OCI-LY1 (cell line): ENCODE results near the gene ANKRD11.

Source experiments
- H2AFZ ChIP-seq: fragments of 200-600 bp; sonication (generic), shearing (Covaris generic); 2 replicates; pipeline ENCODE4 v1.6.0; 2014; ENCODE audit warnings: antibody characterized with exemption, mild to moderate bottlenecking, low read length
- H3F3A ChIP-seq: fragments of 200-600 bp; sonication (generic), shearing (Covaris generic); 2 replicates; pipeline ENCODE4 v1.6.0; 2014; ENCODE audit warnings: mild to moderate bottlenecking, antibody characterized with exemption, low read length, moderate library complexity; ENCODE audit not compliant: insufficient read depth
- H3K27ac ChIP-seq: fragments of 200-600 bp; sonication (generic); 2 replicates; pipeline ENCODE4 v1.5.1; 2014; ENCODE audit warnings: low read length, mixed run types, mild to moderate bottlenecking, low read depth; ENCODE audit not compliant: poor library complexity, severe bottlenecking
- H3K27me3 ChIP-seq: fragments of 200-600 bp; sonication (generic); 2 replicates; pipeline ENCODE4 v1.6.0; 2014; ENCODE audit warnings: antibody characterized with exemption, mild to moderate bottlenecking, low read length, moderate library complexity; ENCODE audit not compliant: insufficient read depth
- H3K36me3 ChIP-seq: fragments of 200-600 bp; sonication (generic); 2 replicates; pipeline ENCODE4 v1.6.1; 2014; ENCODE audit warnings: mild to moderate bottlenecking, antibody characterized with exemption, low read length, moderate library complexity, mixed read lengths; ENCODE audit not compliant: insufficient read depth
- H3K4me1 ChIP-seq: fragments of 200-600 bp; sonication (generic); 2 replicates; pipeline ENCODE4 v1.5.1; 2014; ENCODE audit warnings: mild to moderate bottlenecking, low read length, moderate library complexity; ENCODE audit not compliant: insufficient read depth, severe bottlenecking
- H3K4me2 ChIP-seq: fragments of 200-600 bp; sonication (generic), shearing (Covaris generic); 2 replicates; pipeline ENCODE4 v1.6.1; 2014; ENCODE audit warnings: low read length
- H3K4me3 ChIP-seq: fragments of 200-600 bp; sonication (generic); 2 replicates; pipeline ENCODE4 v1.5.1; 2014; ENCODE audit warnings: low read length, low read depth, mild to moderate bottlenecking, mixed read lengths; ENCODE audit not compliant: poor library complexity, severe bottlenecking
- H3K79me2 ChIP-seq: fragments of 200-600 bp; shearing (Covaris generic); 2 replicates; pipeline ENCODE4 v1.6.1; 2016; ENCODE audit warnings: mixed run types, low read length, mixed read lengths; ENCODE audit not compliant: insufficient read depth
- H3K9ac ChIP-seq: fragments of 200-600 bp; sonication (generic), shearing (Covaris generic); 2 replicates; pipeline ENCODE4 v1.6.1; 2014; ENCODE audit warnings: mild to moderate bottlenecking, low read length, mixed read lengths
- H3K9me2 ChIP-seq: fragments of 200-600 bp; sonication (generic), shearing (Covaris generic); 2 replicates; pipeline ENCODE4 v1.6.1; 2014; ENCODE audit warnings: low read depth, mild to moderate bottlenecking, low read length, mixed read lengths
- H3K9me3 ChIP-seq: fragments of 200-600 bp; shearing (Covaris generic); 2 replicates; pipeline ENCODE4 v1.6.1; 2014; ENCODE audit warnings: low read length, mixed read lengths
- H4K20me1 ChIP-seq: fragments of 200-600 bp; sonication (generic), shearing (Covaris generic); 2 replicates; pipeline ENCODE4 v1.6.0; 2016; ENCODE audit warnings: mild to moderate bottlenecking, low read length; ENCODE audit not compliant: insufficient read depth
- CTCF ChIP-seq: fragments of 200-600 bp; sonication (generic), shearing (Covaris generic); IDR thresholded peaks from 2 replicates; pipeline ENCODE4 v1.5.1; 2017; ENCODE audit warnings: mild to moderate bottlenecking, antibody characterized with exemption, low read length, moderate library complexity, mixed read lengths
- EZH2 ChIP-seq: fragments of 200-600 bp; sonication (generic), shearing (Covaris generic); IDR thresholded peaks from 2 replicates; pipeline ENCODE4 v1.8.0; 2017; ENCODE audit warnings: borderline replicate concordance, mixed run types, mild to moderate bottlenecking, antibody characterized with exemption, low read length, moderate library complexity, mixed read lengths

Gene ANKRD11

GRCh38 chr16:89272631-89273030 is 217.7 kb downstream of the ANKRD11 start:
- Histone ChIP-seq H3K79me2 (no peaks in the 10 kb centered on the region), H3K27me3 (no peaks in the 10 kb centered on the region), H4K20me1 (no peaks in the 10 kb centered on the region), H3K4me3 (no peak overlapping the region), H3F3A (no peaks in the 10 kb centered on the region), H3K9ac (no peak overlapping the region), H3K4me1 (peaks cover 26% of the 10 kb centered on the region), H3K36me3 (peaks cover 82% of the 10 kb centered on the region), H3K4me2 (no peak overlapping the region), H3K9me2 (no peaks in the 10 kb centered on the region), H3K27ac (no peak overlapping the region), H2AFZ (no peak overlapping the region), H3K9me3 (no peaks in the 10 kb centered on the region)
- TF ChIP-seq CTCF (no peak), EZH2 (no peak)

- Histone ChIP-seq H3K79me2 (no peaks in the 10 kb centered on the region), H3K27ac (no peak overlapping the region), H3K4me1 (peaks cover 8% of the 10 kb centered on the region), H3K36me3 (peaks cover 88% of the 10 kb centered on the region), H3K4me2 (no peak overlapping the region), H3K27me3 (no peaks in the 10 kb centered on the region), H3K9me2 (no peaks in the 10 kb centered on the region), H3F3A (no peaks in the 10 kb centered on the region), H4K20me1 (no peaks in the 10 kb centered on the region), H3K4me3 (no peak overlapping the region), H3K9ac (no peak overlapping the region), H2AFZ (no peak overlapping the region), H3K9me3 (no peaks in the 10 kb centered on the region)
- TF ChIP-seq CTCF (no peak), EZH2 (no peak)
Observed at GRCh38 chr16:89270666-89271345, 219.6 kb downstream of the ANKRD11 start.

GRCh38 chr16:89269805-89270665 is 220.3 kb downstream of the ANKRD11 start:
- Histone ChIP-seq H3K27me3 (no peaks in the 10 kb centered on the region), H3K36me3 (peaks cover 88% of the 10 kb centered on the region), H3K9me3 (no peaks in the 10 kb centered on the region), H3K79me2 (no peaks in the 10 kb centered on the region), H4K20me1 (no peaks in the 10 kb centered on the region), H3F3A (no peaks in the 10 kb centered on the region), H3K9ac (no peak overlapping the region), H3K9me2 (no peaks in the 10 kb centered on the region), H2AFZ (no peak overlapping the region), H3K4me1 (peaks cover under 1% of the 10 kb centered on the region), H3K4me3 (no peak overlapping the region), H3K4me2 (no peak overlapping the region), H3K27ac (no peak overlapping the region)
- TF ChIP-seq CTCF: no peak
- no peak for TF ChIP-seq EZH2
